HCT116 (cell line): Measurements from ENCODE around the gene THG1L. TPM values are rescaled to one million over a fixed set of nuclear protein-coding genes. Genes with fewer than 3 reads are reported as not detected.
"Not testable (repeated sequence)": the region's sequence is repeated elsewhere in the genome, so short reads cannot be mapped to it uniquely, and the experiment has no call there.

Source experiments
- ATAC-seq: fragments of 200-7000 bp; cut with Tn5 transposase; 2 replicates; pipeline ENCODE4 v1.9.1; 2020; ENCODE audit warnings: mild to moderate bottlenecking, moderate library complexity
- BruUV-seq: library from RNA; stranded (reverse); fragments of 400-500 nt; replicated peaks from 2 replicates; lab custom pipeline; 2021; lab: Mats Ljungman, UMichigan
- CTCF ChIA-PET: fragments of 300-600 bp; sonication (Branson Sonifier 250); formaldehyde crosslinking; loops from one replicate; lab custom pipeline; 2021; ENCODE audit warnings: antibody characterized with exemption; lab: Charles Lee
- POLR2A ChIA-PET: fragments of 300-600, 350-600 bp; sonication (Branson Sonifier 250); formaldehyde crosslinking; loops from one replicate; lab custom pipeline; 2021; ENCODE audit warnings: antibody characterized with exemption; lab: Charles Lee
- RAD21 ChIA-PET, 2 experiments: fragments of 300-600 bp; sonication (Branson Sonifier 250); formaldehyde crosslinking; loops; one replicate each; lab custom pipeline; 2023; ENCODE audit warnings: low total read pairs in 2 of 2; ENCODE audit not compliant: uncharacterized antibody in 2 of 2, unreplicated experiment in 2 of 2, low non-redundant PET in 1 of 2; lab: Charles Lee
- DNase-seq: peaks from one replicate; pipeline ENCODE4 v3.0.0-alpha.2; 2010; ENCODE audit warnings: low read depth, low spot score
- H2AFZ ChIP-seq: fragments of 200-600 bp; shearing (Covaris generic), sonication (generic); 2 replicates; pipeline ENCODE4 v1.6.1; 2017; ENCODE audit warnings: low read depth, mixed run types, mixed read lengths, antibody characterized with exemption, low read length; ENCODE audit not compliant: poor library complexity, severe bottlenecking
- H3K27ac ChIP-seq: 2 replicates; pipeline ENCODE4 v1.5.1; 2012; ENCODE audit warnings: low read depth, low read length
- H3K27me3 ChIP-seq: fragments of 200-600 bp; sonication (generic); 2 replicates; pipeline ENCODE4 v1.6.1; 2016; ENCODE audit warnings: mixed run types, low read length, mixed read lengths; ENCODE audit not compliant: insufficient read depth
- H3K36me3 ChIP-seq, 2 experiments: fragments of 200-500 bp in 1 of 2; fragments of 200-600 bp in 1 of 2; sonication (Bioruptor generic) in 1 of 2; sonication (generic) in 1 of 2; 2 replicates each; pipeline versions ENCODE4 v1.5.1 to v1.6.1; 2014 to 2016; ENCODE audit warnings: low read length in 2 of 2, inconsistent platforms in 1 of 2, mixed read lengths in 1 of 2, mixed run types in 1 of 2; ENCODE audit not compliant: insufficient read depth in 2 of 2, control insufficient read depth in 1 of 2
- H3K4me1 ChIP-seq, 2 experiments: fragments of 200-600 bp in 1 of 2; sonication (generic) in 1 of 2; 2 replicates each; pipeline versions ENCODE4 v1.5.1 to v1.6.1; 2012 to 2017; ENCODE audit warnings: low read length in 2 of 2, inconsistent platforms in 1 of 2, mild to moderate bottlenecking in 1 of 2, mixed read lengths in 1 of 2, mixed run types in 1 of 2, moderate library complexity in 1 of 2; ENCODE audit not compliant: insufficient read depth in 2 of 2, control insufficient read depth in 1 of 2
- H3K4me2 ChIP-seq: fragments of 200-600 bp; sonication (generic); 2 replicates; pipeline ENCODE4 v1.6.1; 2017; ENCODE audit warnings: mixed run types, low read length, mixed read lengths
- H3K4me3 ChIP-seq, 2 experiments: fragments of 200-600 bp in 1 of 2; sonication (generic) in 1 of 2; replicated peaks in 1 of 2; 2 replicates each; pipeline ENCODE4 v1.5.1; 2011 to 2016; ENCODE audit warnings: low read length in 2 of 2, control low read depth in 1 of 2, low read depth in 1 of 2, mild to moderate bottlenecking in 1 of 2, mixed read lengths in 1 of 2, mixed run types in 1 of 2
- H3K79me2 ChIP-seq: fragments of 200-600 bp; sonication (generic); 2 replicates; pipeline ENCODE4 v1.6.1; 2017; ENCODE audit warnings: mild to moderate bottlenecking, mixed run types, low read length, moderate library complexity, mixed read lengths; ENCODE audit not compliant: insufficient read depth
- H3K9ac ChIP-seq: fragments of 200-600 bp; sonication (generic); 2 replicates; pipeline ENCODE4 v1.6.1; 2016; ENCODE audit warnings: low read length, mixed read lengths
- H3K9me2 ChIP-seq: fragments of 200-600 bp; sonication (generic), shearing (Covaris generic); 2 replicates; pipeline ENCODE4 v1.6.1; 2017; ENCODE audit warnings: mixed run types, mild to moderate bottlenecking, moderate library complexity; ENCODE audit not compliant: insufficient read depth
- H3K9me3 ChIP-seq, 2 experiments: fragments of 200-500 bp in 1 of 2; fragments of 200-600 bp in 1 of 2; sonication (Bioruptor generic) in 1 of 2; sonication (generic) in 1 of 2; 2 replicates each; pipeline ENCODE4 v1.6.1; 2014 to 2017; ENCODE audit warnings: low read length in 2 of 2, mixed read lengths in 2 of 2, inconsistent platforms in 1 of 2, low read depth in 1 of 2, mild to moderate bottlenecking in 1 of 2, mixed run types in 1 of 2, moderate library complexity in 1 of 2; ENCODE audit not compliant: control insufficient read depth in 1 of 2, insufficient read depth in 1 of 2
- H4K20me1 ChIP-seq: fragments of 200-600 bp; sonication (generic), shearing (Covaris generic); 2 replicates; pipeline ENCODE4 v1.6.1; 2017; ENCODE audit warnings: mixed run types, mild to moderate bottlenecking, moderate library complexity; ENCODE audit not compliant: insufficient read depth
- CEBPB ChIP-seq: IDR thresholded peaks from 2 replicates; pipeline ENCODE4 v1.6.1; 2012; ENCODE audit warnings: low read depth
- FOSL1 ChIP-seq: IDR thresholded peaks from 2 replicates; pipeline ENCODE4 v1.6.1; 2012; ENCODE audit warnings: low read depth
- ZFX ChIP-seq: fragments of 450-650 bp; IDR thresholded peaks from 2 replicates; pipeline ENCODE4 v1.6.1; 2017
- intact Hi-C: fragments of 100-400 bp; cut with micrococcal nuclease; formaldehyde crosslinking; loops from 2 replicates; pipeline ENCODE4 v1.10.0; 2022
- total RNA-seq: library from RNA; stranded (reverse); gene quantifications from one replicate; pipeline ENCODE4 v1.2.1, GENCODE V29; 2021; ENCODE audit not compliant: unreplicated experiment
- TF ChIP-seq, protein P1 (sequence below): IDR thresholded peaks from 2 replicates; pipeline ENCODE4 v1.6.1; 2012
- TF ChIP-seq, protein P2 (sequence below), 3 experiments: fragments of 200-600 bp in 1 of 3; sonication (generic) in 1 of 3; IDR thresholded peaks in 2 of 3; conservative IDR thresholded peaks in 1 of 3; 2 replicates each; pipeline ENCODE4 v1.5.1; 2012 to 2017; ENCODE audit warnings: low read depth in 2 of 3, low read length in 2 of 3, antibody characterized with exemption in 1 of 3, borderline replicate concordance in 1 of 3, control low read depth in 1 of 3, mild to moderate bottlenecking in 1 of 3, mixed read lengths in 1 of 3, mixed run types in 1 of 3, moderate library complexity in 1 of 3; ENCODE audit not compliant: insufficient read depth in 1 of 3

The THG1L gene
- total RNA-seq, 1 experiment from 2014 or later, result 33.9 TPM

DNA sequence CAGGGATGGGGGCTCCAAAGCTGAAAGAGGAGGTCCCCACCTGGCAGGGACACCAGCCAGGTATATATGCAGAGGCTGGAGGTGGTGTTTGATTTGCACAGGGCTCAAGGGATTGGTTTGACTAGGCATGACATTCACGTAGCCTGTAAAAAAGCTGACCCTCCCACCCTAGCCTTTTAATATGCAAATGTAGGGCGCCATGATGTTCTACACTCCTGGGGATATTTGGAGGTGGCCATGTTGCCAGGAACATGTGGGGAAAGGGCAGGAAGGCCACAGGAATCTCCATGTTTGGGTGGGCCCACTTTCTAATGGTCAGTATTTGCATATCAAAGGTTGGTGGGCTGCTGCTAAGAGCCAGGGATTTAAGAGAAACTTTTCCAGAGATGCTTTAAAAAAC is 12.0 kb upstream of the THG1L start:
- ChIA-PET RAD21 (no interaction called here), CTCF (interaction anchor here (1.0 to 1.3 kb wide), 4 partner anchors 12 to 391 kb away, joined by 3 to 9 read pairs (median 6); partner anchors contain the start of genes LSM11 and THG1L), POLR2A (no interaction called here)
- H3K27me3 ChIP-seq, result no peaks in the 10 kb centered on the region
- no peaks in the 10 kb centered on the region for H3K9me2 ChIP-seq
- H3K4me1 ChIP-seq, result peaks cover 0 to 10% of the 10 kb centered on the region in 2 experiments; a peak in 2 of 4 replicates
- H3K79me2 ChIP-seq, result no peaks in the 10 kb centered on the region
- BruUV-seq, result no TSS peak
- H3K4me2 ChIP-seq, result no peak overlapping the region
- H3K9ac ChIP-seq, result no peak overlapping the region
- intact Hi-C loops, result loop anchor here (5.0 to 10.0 kb wide), 3 partner anchors 244 to 352 kb away; no protein-coding TSS in a partner anchor
- TF ChIP-seq, protein P1, sequence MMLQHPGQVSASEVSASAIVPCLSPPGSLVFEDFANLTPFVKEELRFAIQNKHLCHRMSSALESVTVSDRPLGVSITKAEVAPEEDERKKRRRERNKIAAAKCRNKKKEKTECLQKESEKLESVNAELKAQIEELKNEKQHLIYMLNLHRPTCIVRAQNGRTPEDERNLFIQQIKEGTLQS, result no peak
- TF ChIP-seq CEBPB (no peak), ZFX (no peak)
- TF ChIP-seq, protein P2, sequence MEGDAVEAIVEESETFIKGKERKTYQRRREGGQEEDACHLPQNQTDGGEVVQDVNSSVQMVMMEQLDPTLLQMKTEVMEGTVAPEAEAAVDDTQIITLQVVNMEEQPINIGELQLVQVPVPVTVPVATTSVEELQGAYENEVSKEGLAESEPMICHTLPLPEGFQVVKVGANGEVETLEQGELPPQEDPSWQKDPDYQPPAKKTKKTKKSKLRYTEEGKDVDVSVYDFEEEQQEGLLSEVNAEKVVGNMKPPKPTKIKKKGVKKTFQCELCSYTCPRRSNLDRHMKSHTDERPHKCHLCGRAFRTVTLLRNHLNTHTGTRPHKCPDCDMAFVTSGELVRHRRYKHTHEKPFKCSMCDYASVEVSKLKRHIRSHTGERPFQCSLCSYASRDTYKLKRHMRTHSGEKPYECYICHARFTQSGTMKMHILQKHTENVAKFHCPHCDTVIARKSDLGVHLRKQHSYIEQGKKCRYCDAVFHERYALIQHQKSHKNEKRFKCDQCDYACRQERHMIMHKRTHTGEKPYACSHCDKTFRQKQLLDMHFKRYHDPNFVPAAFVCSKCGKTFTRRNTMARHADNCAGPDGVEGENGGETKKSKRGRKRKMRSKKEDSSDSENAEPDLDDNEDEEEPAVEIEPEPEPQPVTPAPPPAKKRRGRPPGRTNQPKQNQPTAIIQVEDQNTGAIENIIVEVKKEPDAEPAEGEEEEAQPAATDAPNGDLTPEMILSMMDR (IDR thresholded peaks at IDR 0.05 in 2 of 3, conservative IDR thresholded peaks at IDR 0.05 in 1 of 3; ENCODE audit: borderline replicate concordance in 1 of 3, insufficient read depth in 1 of 3, low read depth in 2 of 3, low read length in 2 of 3), result no peak
- no peaks in the 10 kb centered on the region for H3K9me3 ChIP-seq
- no peaks in the 10 kb centered on the region for H3K36me3 ChIP-seq
- no peak for ATAC-seq
- H3K27ac ChIP-seq, result no peak overlapping the region
- DNase-seq, result no peak
- H2AFZ ChIP-seq, result no peak overlapping the region
- H4K20me1 ChIP-seq, result no peaks in the 10 kb centered on the region
- H3K4me3 ChIP-seq, result no peak overlapping the region

DNA sequence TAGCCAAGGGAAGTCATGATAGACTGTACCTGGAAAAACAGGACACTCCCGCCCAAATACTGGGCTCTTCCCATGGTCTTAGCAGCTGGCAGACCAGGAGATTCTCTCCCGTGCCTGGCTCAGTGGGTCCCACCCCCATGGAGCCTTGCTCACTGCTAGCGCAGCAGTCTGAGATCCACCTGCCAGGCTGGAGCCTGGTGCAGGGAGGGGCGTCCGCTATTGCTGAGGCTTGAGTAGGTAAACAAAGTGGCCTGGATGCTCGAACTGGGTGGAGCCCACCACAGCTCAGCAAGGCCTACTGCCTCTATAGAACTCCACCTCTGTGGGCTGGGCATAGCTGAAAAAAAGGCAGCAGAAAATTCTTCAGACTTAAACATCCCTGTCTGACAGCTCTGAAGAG is 10.1 kb upstream of the THG1L start:
- no peak for ATAC-seq
- no peak overlapping the region for H3K4me2 ChIP-seq
- no peak for TF ChIP-seq FOSL1
- TF ChIP-seq, all 23 proteins: peak for 0
- H3K36me3 ChIP-seq, result no peaks in the 10 kb centered on the region
- no peaks in the 10 kb centered on the region for H3K9me2 ChIP-seq
- H3K9me3 ChIP-seq, result no peaks in the 10 kb centered on the region
- H3K4me1 ChIP-seq, result peaks cover 0 to 10% of the 10 kb centered on the region in 2 experiments; a peak in 2 of 4 replicates
- H3K4me3 ChIP-seq, result no peak overlapping the region
- no peaks in the 10 kb centered on the region for H3K27me3 ChIP-seq
- CTCF ChIA-PET, result no interaction called here
- POLR2A ChIA-PET, result no interaction called here
- intact Hi-C loops, result no loop called here
- H3K79me2 ChIP-seq, result no peaks in the 10 kb centered on the region
- no peaks in the 10 kb centered on the region for H4K20me1 ChIP-seq
- no peak for DNase-seq
- no TSS peak for BruUV-seq
- no peak overlapping the region for H2AFZ ChIP-seq
- H3K27ac ChIP-seq, result no peak overlapping the region
- H3K9ac ChIP-seq, result no peak overlapping the region
- RAD21 ChIA-PET, result no interaction called here

DNA sequence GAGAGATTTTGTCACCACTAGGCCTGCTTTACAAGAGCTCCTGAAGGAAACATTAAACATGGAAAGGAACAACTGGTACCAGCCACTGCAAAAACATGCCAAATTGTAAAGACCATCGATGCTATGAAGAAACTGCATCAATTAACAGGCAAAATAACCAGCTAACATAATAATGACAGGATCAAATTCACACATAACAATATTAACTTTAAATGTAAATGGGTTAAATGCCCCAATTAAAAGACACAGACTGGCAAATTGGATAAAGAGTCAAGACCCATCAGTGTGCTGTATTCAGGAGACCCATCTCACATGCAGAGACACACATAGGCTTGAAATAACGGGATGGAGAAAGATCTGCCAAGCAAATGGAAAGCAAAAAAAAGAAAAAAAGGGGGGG is 8.3 kb upstream of the THG1L start:
- ATAC-seq, H3K79me2 ChIP-seq, H3K9me2 ChIP-seq, H4K20me1 ChIP-seq, BruUV-seq, H3K4me3 ChIP-seq, H3K4me2 ChIP-seq, DNase-seq, H2AFZ ChIP-seq, H3K36me3 ChIP-seq, H3K4me1 ChIP-seq, CTCF ChIA-PET, RAD21 ChIA-PET, H3K27me3 ChIP-seq, intact Hi-C loops, POLR2A ChIA-PET, H3K9me3 ChIP-seq, H3K9ac ChIP-seq, H3K27ac ChIP-seq: not testable (repeated sequence)

DNA sequence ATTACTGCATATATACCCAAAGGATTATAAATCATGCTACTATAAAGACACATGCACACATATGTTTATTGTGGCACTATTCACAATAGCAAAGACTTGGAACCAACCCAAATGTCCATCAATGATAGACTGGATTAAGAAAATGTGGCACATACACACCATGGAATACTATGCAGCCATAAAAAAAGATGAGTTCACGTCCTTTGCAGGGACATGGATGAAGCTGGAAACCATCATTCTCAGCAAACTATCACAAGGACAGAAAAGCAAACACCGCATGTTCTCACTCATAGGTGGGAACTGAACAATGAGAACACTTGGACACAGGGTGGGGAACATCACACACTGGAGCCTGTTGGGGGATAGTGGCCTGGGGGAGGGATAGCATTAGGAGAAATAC is 4.6 kb upstream of the THG1L start:
- RAD21 ChIA-PET, H3K9me2 ChIP-seq, POLR2A ChIA-PET, H3K79me2 ChIP-seq, H3K4me3 ChIP-seq, H3K9ac ChIP-seq, CTCF ChIA-PET, H3K27me3 ChIP-seq, intact Hi-C loops, H4K20me1 ChIP-seq, H3K27ac ChIP-seq, H2AFZ ChIP-seq, BruUV-seq, DNase-seq, ATAC-seq, H3K9me3 ChIP-seq, H3K4me2 ChIP-seq, H3K36me3 ChIP-seq, H3K4me1 ChIP-seq: not testable (repeated sequence)
